NB4 (cell line): ENCODE measurements around the gene ADPRM.

Source experiments
- DNase-seq: peaks from one replicate; pipeline ENCODE4 v3.0.0; 2010; ENCODE audit warnings: low read depth
- H3K4me3 ChIP-seq: one replicate; pipeline ENCODE4 v1.5.1; 2011; ENCODE audit warnings: mild to moderate bottlenecking, low read depth, low read length, moderate library complexity
- MYC ChIP-seq: IDR thresholded peaks from 2 replicates; pipeline ENCODE4 v1.6.1; 2011; ENCODE audit warnings: low read depth, low read length
- POLR2A ChIP-seq: IDR thresholded peaks from 2 replicates; pipeline ENCODE4 v1.6.1; 2011; ENCODE audit warnings: mild to moderate bottlenecking; ENCODE audit not compliant: insufficient read length; ENCODE audit errors: extremely low read depth
- TF ChIP-seq, protein P1 (sequence below): IDR thresholded peaks from 2 replicates; pipeline ENCODE4 v1.6.1; 2011; ENCODE audit warnings: low read depth, low read length
- TF ChIP-seq, protein P2 (sequence below): IDR thresholded peaks from one replicate; pipeline ENCODE4 v1.5.1; 2012; ENCODE audit warnings: low read depth, low read length

ADPRM gene

DNA sequence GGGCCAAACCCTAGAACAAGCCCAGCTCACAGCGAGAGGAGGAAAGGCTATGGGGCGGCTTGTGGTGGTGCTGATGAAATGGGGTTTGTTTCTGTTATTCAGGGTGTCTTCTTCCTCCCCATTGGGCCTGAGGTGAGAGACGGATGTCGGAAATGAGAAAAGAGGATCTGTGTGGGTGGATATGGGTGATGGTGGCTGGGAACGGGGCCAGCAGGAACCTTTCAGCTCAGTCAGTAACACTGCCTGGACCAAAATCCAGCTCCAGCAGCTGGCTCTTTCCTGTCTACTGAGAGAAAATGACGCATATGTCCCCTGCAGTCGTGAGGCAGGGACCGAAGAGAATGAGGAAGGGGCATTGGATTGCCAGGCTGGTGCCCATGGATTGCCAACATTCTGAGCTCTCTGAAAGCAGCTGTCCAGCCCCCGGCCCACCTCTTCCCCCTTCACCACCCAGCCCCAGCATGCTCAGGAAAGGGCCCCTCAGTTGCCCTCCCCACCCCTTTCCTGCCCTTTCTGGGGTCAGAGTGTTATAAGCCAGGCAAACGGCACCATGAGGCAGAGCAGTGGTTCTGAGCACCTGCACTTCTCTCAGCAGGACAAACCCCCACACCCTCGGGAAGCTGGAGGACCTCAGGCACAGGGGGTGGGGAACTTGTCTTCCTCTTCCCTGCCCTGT lies 44.3 kb upstream of the ADPRM start:
- TF ChIP-seq, protein P1, sequence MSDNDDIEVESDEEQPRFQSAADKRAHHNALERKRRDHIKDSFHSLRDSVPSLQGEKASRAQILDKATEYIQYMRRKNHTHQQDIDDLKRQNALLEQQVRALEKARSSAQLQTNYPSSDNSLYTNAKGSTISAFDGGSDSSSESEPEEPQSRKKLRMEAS = no peak
- TF ChIP-seq, protein P2, sequence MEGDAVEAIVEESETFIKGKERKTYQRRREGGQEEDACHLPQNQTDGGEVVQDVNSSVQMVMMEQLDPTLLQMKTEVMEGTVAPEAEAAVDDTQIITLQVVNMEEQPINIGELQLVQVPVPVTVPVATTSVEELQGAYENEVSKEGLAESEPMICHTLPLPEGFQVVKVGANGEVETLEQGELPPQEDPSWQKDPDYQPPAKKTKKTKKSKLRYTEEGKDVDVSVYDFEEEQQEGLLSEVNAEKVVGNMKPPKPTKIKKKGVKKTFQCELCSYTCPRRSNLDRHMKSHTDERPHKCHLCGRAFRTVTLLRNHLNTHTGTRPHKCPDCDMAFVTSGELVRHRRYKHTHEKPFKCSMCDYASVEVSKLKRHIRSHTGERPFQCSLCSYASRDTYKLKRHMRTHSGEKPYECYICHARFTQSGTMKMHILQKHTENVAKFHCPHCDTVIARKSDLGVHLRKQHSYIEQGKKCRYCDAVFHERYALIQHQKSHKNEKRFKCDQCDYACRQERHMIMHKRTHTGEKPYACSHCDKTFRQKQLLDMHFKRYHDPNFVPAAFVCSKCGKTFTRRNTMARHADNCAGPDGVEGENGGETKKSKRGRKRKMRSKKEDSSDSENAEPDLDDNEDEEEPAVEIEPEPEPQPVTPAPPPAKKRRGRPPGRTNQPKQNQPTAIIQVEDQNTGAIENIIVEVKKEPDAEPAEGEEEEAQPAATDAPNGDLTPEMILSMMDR = no peak
- TF ChIP-seq MYC (no peak), POLR2A (no peak)
- no peak for DNase-seq

DNA sequence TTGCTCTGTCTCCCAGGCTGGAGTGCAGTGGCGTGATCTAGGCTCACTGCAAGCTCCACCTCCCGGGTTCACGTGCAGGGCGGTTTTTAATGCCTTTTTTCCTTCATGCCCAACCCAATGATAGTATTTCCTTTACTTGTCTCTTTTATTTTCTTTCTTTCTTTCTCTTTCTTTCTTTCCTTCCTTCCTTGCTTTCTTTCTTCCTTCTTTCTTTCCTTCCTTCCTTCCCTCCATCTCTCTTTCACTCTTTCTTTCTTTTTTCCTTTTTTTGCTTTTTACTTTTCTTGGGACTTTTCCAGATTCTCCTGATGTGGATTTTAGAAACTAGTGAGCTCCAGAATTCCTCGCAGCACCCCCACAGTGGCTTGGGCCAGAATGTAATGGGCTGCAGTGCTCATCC lies 43.4 kb upstream of the ADPRM start:
- DNase-seq = no peak
- TF ChIP-seq MYC (no peak), POLR2A (no peak)
- TF ChIP-seq, protein P1 = no peak
- TF ChIP-seq, protein P2 = no peak
- H3K4me3 ChIP-seq = no peak overlapping the region

More for the DNA sequence above, 44.3 kb upstream of the ADPRM start:
- H3K4me3 ChIP-seq = no peak overlapping the region

DNA sequence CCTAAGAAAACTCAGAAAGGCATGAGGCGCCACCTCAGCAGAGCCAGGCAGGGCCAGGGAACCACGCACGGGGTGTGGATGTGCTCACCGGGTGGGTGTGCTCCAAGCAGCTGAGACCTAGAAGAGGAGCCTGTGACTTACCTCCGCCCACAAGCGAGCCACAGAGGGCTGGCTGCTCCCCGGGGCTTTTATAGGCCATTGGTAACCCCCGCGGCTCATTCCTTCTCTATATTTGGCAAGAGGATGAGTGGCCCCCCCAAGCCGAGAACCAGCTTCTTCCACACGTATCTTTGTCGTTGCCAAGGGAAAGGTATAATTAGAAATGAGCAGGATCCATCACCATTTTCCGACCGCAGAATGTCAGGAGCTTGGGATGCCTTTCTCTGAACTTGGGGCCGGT lies 40.2 kb upstream of the ADPRM start, which contains the start of gene MYH3:
Gene MYH3 (minus strand): TSS at position 162 of the 400 bp plus-strand sequence. CDS start 2,245 bp downstream, outside the sequence.
- no peak for TF ChIP-seq POLR2A
- TF ChIP-seq MYC = no peak
- TF ChIP-seq, protein P1 = no peak
- TF ChIP-seq, protein P2 = no peak
- DNase-seq = no peak

DNA sequence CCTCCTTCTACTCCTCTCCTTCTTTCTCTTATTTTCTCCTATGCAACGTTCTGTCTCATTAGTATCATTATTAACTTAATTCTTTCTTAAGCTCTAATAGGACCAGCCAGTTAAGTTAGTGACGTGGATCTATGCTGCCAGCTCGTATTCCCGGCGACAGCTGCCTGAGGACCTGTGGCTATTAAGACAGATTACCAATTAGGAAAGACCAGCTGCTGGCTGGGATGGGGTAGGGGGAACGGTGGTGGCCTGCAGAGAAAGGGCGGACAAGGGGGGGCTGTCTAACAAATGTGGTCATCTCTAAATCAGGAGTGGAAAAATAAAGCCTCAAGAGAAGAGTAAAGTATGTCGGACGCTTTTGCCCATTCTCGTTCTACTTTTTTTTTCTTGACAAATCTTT lies 39.5 kb upstream of the ADPRM start:
- TF ChIP-seq, protein P1 = no peak
- TF ChIP-seq, protein P2 = no peak
- TF ChIP-seq POLR2A = no peak
- no peak for TF ChIP-seq MYC
- no peak for DNase-seq
- H3K4me3 ChIP-seq = no peak overlapping the region

More for the DNA sequence above, 40.2 kb upstream of the ADPRM start, which contains the start of gene MYH3:
- H3K4me3 ChIP-seq = no peak within 1 kb of the TSS

DNA sequence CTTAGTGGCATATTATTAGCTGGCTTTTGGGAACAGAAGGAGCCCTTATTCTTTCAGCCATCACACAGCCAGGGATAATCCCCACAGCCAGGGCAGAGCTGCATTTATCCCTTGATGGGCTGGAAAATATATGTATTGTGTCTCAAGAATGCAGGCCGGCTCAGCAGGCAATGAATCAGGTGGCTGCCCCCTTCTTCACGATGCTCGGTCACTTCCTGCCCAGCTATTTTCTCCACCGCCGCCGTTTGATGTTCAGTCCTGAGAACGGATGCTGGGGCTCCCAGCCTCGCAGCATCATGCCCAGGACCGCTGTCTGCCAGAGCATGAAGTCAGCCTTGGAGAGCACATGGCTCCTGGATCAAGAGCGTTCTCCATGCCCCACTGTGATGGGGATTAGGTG lies 36.0 kb upstream of the ADPRM start:
- no peak for DNase-seq
- no peak overlapping the region for H3K4me3 ChIP-seq
- no peak for TF ChIP-seq MYC
- no peak for TF ChIP-seq POLR2A
- TF ChIP-seq, protein P1 = no peak
- TF ChIP-seq, protein P2 = no peak

DNA sequence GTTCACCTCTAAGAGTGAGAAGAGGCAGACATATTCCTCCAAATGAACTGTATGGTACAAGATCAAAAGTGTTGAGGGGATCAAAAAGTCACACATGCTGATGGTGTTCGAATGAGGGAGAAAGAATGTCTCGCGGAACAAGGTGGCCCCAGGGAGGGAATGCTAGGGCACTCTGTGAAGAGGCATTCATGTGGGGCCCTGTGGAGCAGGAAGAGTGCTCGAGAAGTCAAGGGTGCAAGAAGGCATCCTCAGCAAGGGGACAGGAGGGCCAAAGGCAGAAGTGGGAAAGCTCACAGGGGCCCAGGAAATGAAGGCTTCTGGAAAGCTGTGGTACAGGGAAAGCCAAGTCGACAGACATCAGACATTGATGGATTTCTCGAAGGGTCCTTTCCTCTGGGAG lies 34.2 kb upstream of the ADPRM start:
- H3K4me3 ChIP-seq = no peak overlapping the region
- DNase-seq = no peak
- TF ChIP-seq, protein P1 = no peak
- TF ChIP-seq POLR2A (no peak), MYC (no peak)
- TF ChIP-seq, protein P2 = no peak
